Stimulated activated CD8-positive, alpha-beta memory T cell treated with anti-CD3 and anti-CD28 coated beads, Interleukin-15, amount 100 ng/mL, for 4 hours (primary cell): ENCODE data around the gene NXPE1.
"Not testable (repeated sequence)": the region's sequence is repeated elsewhere in the genome, so short reads cannot be mapped to it uniquely, and the experiment has no call there.

Source experiments
- DNase-seq, 2 donors: peaks; one replicate each; pipeline ENCODE4 v3.0.0-alpha.2; 2020; ENCODE audit warnings: low read depth in 2 of 2

Gene NXPE1

GRCh38 chr11:114559425-114560310, at the start of gene NXPE1:
Gene NXPE1 (minus strand): TSS chr11:114559881. CDS start chr11:114551201, 8,680 bp downstream.
- no peak for DNase-seq

- no peak for DNase-seq
Measured at GRCh38 chr11:114609429-114609828, 49.7 kb upstream of the NXPE1 start.

GRCh38 chr11:114608605-114609004, 48.9 kb upstream of the NXPE1 start:
- DNase-seq = not testable (repeated sequence)

- no peak for DNase-seq
Measured at GRCh38 chr11:114607753-114608459, 48.2 kb upstream of the NXPE1 start.

GRCh38 chr11:114606802-114607075, 47.1 kb upstream of the NXPE1 start:
- not testable (repeated sequence) for DNase-seq

- DNase-seq = no peak
Measured at GRCh38 chr11:114606003-114606801, 46.5 kb upstream of the NXPE1 start.

- no peak for DNase-seq
Measured at GRCh38 chr11:114605370-114605769, 45.7 kb upstream of the NXPE1 start.

- DNase-seq = no peak
Measured at GRCh38 chr11:114604886-114605285, 45.2 kb upstream of the NXPE1 start.

GRCh38 chr11:114604179-114604813, 44.6 kb upstream of the NXPE1 start:
- DNase-seq = no peak

GRCh38 chr11:114603151-114603550, 43.5 kb upstream of the NXPE1 start:
- not testable (repeated sequence) for DNase-seq

GRCh38 chr11:114598461-114598860, 38.8 kb upstream of the NXPE1 start:
- DNase-seq = no peak

- no peak for DNase-seq
Measured at GRCh38 chr11:114596175-114596919, 36.7 kb upstream of the NXPE1 start.

- no peak for DNase-seq
Measured at GRCh38 chr11:114595571-114595970, 35.9 kb upstream of the NXPE1 start, which contains the start of gene NXPE4. Gene NXPE4 (minus strand): TSS chr11:114595786. CDS start chr11:114594759, 1,027 bp downstream.

GRCh38 chr11:114594703-114595102, 35.0 kb upstream of the NXPE1 start:
- no peak for DNase-seq

GRCh38 chr11:114587398-114587953, 27.8 kb upstream of the NXPE1 start:
- no peak for DNase-seq

- DNase-seq = no peak
Measured at GRCh38 chr11:114586797-114587196, 27.1 kb upstream of the NXPE1 start.

- DNase-seq = no peak
Measured at GRCh38 chr11:114571712-114572111, 12.0 kb upstream of the NXPE1 start.

- no peak for DNase-seq
Measured at GRCh38 chr11:114569801-114570200, 10.1 kb upstream of the NXPE1 start.

- no peak for DNase-seq
Measured at GRCh38 chr11:114566276-114566675, 6.6 kb upstream of the NXPE1 start.

GRCh38 chr11:114564831-114565230, 5.2 kb upstream of the NXPE1 start:
- DNase-seq = no peak

GRCh38 chr11:114563077-114563476, 3.4 kb upstream of the NXPE1 start:
- no peak for DNase-seq
